DMS 273 (cell line): Measurements from ENCODE around the gene SLC7A7.
A peak's percentile ranks its signal among the peaks of the same experiment; 100 is the strongest.
"Not testable (repeated sequence)": the region's sequence is repeated elsewhere in the genome, so short reads cannot be mapped to it uniquely, and the experiment has no call there.

Source experiments
- DNase-seq: peaks from one replicate; lab custom pipeline; 2025; ENCODE audit not compliant: unreplicated experiment; lab: John Stamatoyannopoulos, UW

Gene SLC7A7

GRCh38 chr14:22761734-22762133 is 53.5 kb downstream of the SLC7A7 start:
- DNase-seq = no peak

GRCh38 chr14:22757972-22758650 is 57.1 kb downstream of the SLC7A7 start:
- not testable (repeated sequence) for DNase-seq

DNA sequence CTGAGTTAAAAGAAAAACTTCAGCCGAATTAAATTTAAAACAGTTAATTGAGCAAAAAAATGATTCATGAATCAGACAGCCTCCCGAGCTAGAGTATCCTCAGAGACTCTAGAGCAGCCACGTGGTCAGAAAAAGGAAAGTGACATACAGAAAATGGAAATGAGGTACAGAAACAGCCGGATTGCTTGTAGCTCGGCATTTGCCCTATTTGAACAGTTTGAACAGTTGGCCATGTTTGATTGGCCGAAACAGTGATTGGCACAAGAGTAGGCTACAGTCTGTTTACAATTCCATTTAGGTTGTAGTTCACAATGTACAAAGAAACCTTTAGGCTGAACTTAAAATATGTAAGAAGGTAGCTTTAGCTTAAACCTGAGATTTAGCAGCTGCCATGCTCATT is 61.6 kb downstream of the SLC7A7 start:
- DNase-seq = peak; percentile 72

GRCh38 chr14:22752422-22752821 is 62.8 kb downstream of the SLC7A7 start:
- no peak for DNase-seq

GRCh38 chr14:22748631-22749068 is 66.6 kb downstream of the SLC7A7 start:
- no peak for DNase-seq

DNA sequence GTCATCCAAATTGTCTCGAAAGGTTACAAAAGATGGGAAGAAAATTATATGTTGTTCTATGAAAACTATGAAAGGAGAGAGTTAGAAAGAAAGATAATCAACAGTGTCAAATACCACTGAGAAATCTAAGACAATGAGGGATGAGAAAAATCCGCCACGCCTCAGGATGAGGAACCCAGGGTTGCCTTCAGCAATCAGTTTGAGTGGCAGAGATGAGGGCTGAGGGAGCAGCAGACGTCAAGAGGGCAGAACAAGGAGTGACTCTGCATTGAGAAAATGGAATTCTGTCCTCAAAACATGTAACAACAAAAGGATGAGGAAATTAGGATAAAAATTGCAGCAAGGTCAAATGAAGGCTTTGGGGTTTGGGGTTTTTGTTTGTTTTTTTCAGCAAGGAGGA is 67.0 kb downstream of the SLC7A7 start:
- no peak for DNase-seq

DNA sequence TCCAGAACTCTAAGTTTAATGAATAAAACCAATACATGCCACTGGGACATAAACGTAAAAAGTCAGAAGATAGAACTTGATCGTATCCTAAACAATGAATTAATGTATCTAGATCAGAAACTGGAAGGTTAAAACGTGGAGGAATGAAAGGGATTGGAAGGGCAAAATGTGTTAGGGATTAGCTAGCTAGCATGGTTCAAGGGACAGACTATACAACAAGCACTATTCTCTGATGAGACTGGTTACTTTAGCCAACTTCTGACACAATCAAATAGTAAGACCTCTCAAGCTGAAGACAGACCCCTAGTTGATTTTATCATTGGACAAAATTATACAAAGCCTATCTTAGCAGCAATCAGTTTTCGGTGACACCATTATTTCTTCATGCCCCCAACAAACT is 67.5 kb downstream of the SLC7A7 start:
- no peak for DNase-seq

DNA sequence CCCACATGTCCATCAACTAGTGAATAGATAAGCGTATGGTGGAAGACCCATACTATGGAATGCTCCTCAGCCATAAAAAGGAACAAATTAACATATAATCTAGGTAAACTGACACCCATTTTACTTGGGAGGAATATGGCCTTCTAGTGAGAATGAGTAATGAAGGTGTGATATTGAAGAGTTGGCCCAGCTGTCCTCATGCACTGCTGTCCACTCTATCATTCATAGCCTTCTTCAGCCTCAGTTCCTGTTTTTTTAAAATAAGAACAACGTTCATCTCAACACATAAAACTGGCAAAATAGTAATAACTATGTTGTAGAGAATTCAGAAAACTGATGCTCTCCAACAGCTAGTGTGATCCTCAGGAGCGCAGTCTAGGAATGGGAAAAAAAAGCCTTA is 75.2 kb downstream of the SLC7A7 start:
- DNase-seq = no peak

GRCh38 chr14:22739423-22739822 is 75.8 kb downstream of the SLC7A7 start:
- no peak for DNase-seq

- no peak for DNase-seq
Observed at GRCh38 chr14:22737052-22737451, 78.2 kb downstream of the SLC7A7 start.

- DNase-seq = not testable (repeated sequence)
Observed at GRCh38 chr14:22736384-22736783, 78.9 kb downstream of the SLC7A7 start.

GRCh38 chr14:22735096-22735495 is 80.1 kb downstream of the SLC7A7 start:
- no peak for DNase-seq

GRCh38 chr14:22733829-22734228 is 81.4 kb downstream of the SLC7A7 start:
- no peak for DNase-seq

DNA sequence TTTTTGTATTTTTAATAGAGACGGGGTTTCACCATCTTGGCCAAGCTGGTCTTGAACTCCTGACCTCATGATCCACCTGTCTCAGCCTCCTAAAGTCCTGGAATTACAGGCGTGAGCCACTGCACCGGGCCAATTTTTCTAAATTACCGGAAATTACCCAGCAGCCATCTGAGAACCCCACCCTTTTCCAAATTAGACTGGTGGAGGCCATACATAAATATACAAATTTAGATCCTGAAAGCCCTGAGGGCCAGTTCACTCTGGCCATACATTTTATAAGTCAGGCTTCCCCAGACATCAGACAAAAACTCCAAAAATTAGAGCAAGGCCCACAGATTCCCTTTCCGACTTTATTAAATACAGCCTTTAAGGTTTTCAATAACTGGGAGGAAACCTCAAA is 83.2 kb downstream of the SLC7A7 start:
- not testable (repeated sequence) for DNase-seq

- DNase-seq = peak; percentile 70
Observed at GRCh38 chr14:22726012-22726411, 89.2 kb downstream of the SLC7A7 start.

GRCh38 chr14:22725374-22725773 is 89.9 kb downstream of the SLC7A7 start:
- DNase-seq = not testable (repeated sequence)

GRCh38 chr14:22724847-22725246 is 90.4 kb downstream of the SLC7A7 start:
- not testable (repeated sequence) for DNase-seq

GRCh38 chr14:22723815-22724214 is 91.4 kb downstream of the SLC7A7 start:
- DNase-seq = no peak
